B cell (primary cell): Measurements from ENCODE around the gene LACTB. TPM values are rescaled to one million over a fixed set of nuclear protein-coding genes. Genes with fewer than 3 reads are reported as not detected.

Experiments used
- ATAC-seq: fragments of 200-7000 bp; cut with Tn5 transposase; one replicate; pipeline ENCODE4 v1.10.0; 2021; ENCODE audit warnings: low read depth, mild to moderate bottlenecking, moderate number of reproducible peaks, moderate library complexity
- CTCF ChIA-PET: fragments of 350-600 bp; sonication (Branson Sonifier 250); formaldehyde crosslinking; loops from one replicate; lab custom pipeline; 2021; ENCODE audit warnings: antibody characterized with exemption, inconsistent platforms; lab: Charles Lee
- POLR2A ChIA-PET: fragments of 350-600 bp; sonication (Branson Sonifier 250); formaldehyde crosslinking; loops from one replicate; lab custom pipeline; 2021; ENCODE audit warnings: antibody characterized with exemption; lab: Charles Lee
- DNase-seq: peaks from one replicate; pipeline ENCODE4 v3.0.0; 2013
- H2AFZ ChIP-seq: 2 replicates; pipeline ENCODE4 v1.6.1; 2012; ENCODE audit warnings: mild to moderate bottlenecking, low read depth, low read length; ENCODE audit not compliant: insufficient read depth, poor library complexity, severe bottlenecking
- H3K27ac ChIP-seq, 2 donors: 1 replicate in 1 of 2; 2 replicates in 1 of 2; pipeline ENCODE4 v1.5.1; 2012 to 2013; ENCODE audit warnings: low read length in 2 of 2, mild to moderate bottlenecking in 2 of 2, moderate library complexity in 1 of 2
- H3K27me3 ChIP-seq, 4 experiments: fragments of 200-600 bp in 1 of 4; sonication (generic) in 1 of 4; replicated peaks in 1 of 4; 1 replicate in 2 of 4; 2 replicates in 2 of 4; pipeline versions ENCODE4 v1.6.1 to v1.7.0; 2013 to 2016; ENCODE audit warnings: low read length in 3 of 4, mild to moderate bottlenecking in 2 of 4, mixed read lengths in 1 of 4, moderate library complexity in 1 of 4; ENCODE audit not compliant: insufficient read depth in 4 of 4, control insufficient read depth in 3 of 4; ENCODE audit errors: control extremely low read depth in 1 of 4
- H3K36me3 ChIP-seq, 2 experiments: replicated peaks in 1 of 2; 1 replicate in 1 of 2; 2 replicates in 1 of 2; pipeline versions ENCODE4 v1.6.1 to v1.7.1; 2013; ENCODE audit warnings: low read length in 1 of 2; ENCODE audit not compliant: insufficient read depth in 2 of 2, control insufficient read depth in 1 of 2; ENCODE audit errors: control extremely low read depth in 1 of 2, extremely low read depth in 1 of 2
- H3K4me1 ChIP-seq, 2 donors: fragments of 200-600 bp in 1 of 2; sonication (generic) in 1 of 2; 1 replicate in 1 of 2; 2 replicates in 1 of 2; pipeline versions ENCODE4 v1.5.1 to v1.6.1; 2013 to 2017; ENCODE audit warnings: low read length in 2 of 2; ENCODE audit not compliant: control insufficient read depth in 2 of 2, insufficient read depth in 2 of 2
- H3K4me2 ChIP-seq: replicated peaks from 2 replicates; pipeline ENCODE3; 2012; ENCODE audit warnings: mild to moderate bottlenecking, low read depth, low read length; ENCODE audit not compliant: poor library complexity, severe bottlenecking
- H3K4me3 ChIP-seq, 5 experiments: fragments of 200-600 bp in 1 of 5; sonication (generic) in 1 of 5; 1 replicate in 3 of 5; 2 replicates in 2 of 5; pipeline versions ENCODE4 v1.5.1 to v1.7.0; 2011 to 2016; ENCODE audit warnings: low read length in 4 of 5, mild to moderate bottlenecking in 4 of 5, low read depth in 2 of 5, control low read depth in 1 of 5, moderate library complexity in 1 of 5; ENCODE audit not compliant: insufficient read depth in 1 of 5; ENCODE audit errors: control extremely low read depth in 1 of 5, extremely low read depth in 1 of 5
- H3K79me2 ChIP-seq: fragments of 200-600 bp; sonication (generic); one replicate; pipeline ENCODE4 v1.6.0; 2016; ENCODE audit warnings: low read length; ENCODE audit not compliant: control insufficient read depth, insufficient read depth
- H3K9ac ChIP-seq: fragments of 200-600 bp; sonication (generic); 2 replicates; pipeline ENCODE4 v1.6.1; 2017; ENCODE audit warnings: mild to moderate bottlenecking, low read length, moderate library complexity
- H3K9me3 ChIP-seq, 3 donors: one replicate each; pipeline versions ENCODE4 v1.6.1 to v1.7.1; 2013; ENCODE audit warnings: low read length in 2 of 3; ENCODE audit not compliant: control insufficient read depth in 2 of 3, insufficient read depth in 1 of 3; ENCODE audit errors: control extremely low read depth in 1 of 3
- H4K20me1 ChIP-seq: 2 replicates; pipeline ENCODE4 v1.6.0; 2012; ENCODE audit warnings: mild to moderate bottlenecking, low read length; ENCODE audit not compliant: insufficient read depth, control insufficient read depth, poor library complexity, severe bottlenecking
- H3K27ac Mint-ChIP-seq: one replicate; pipeline ENCODE4 v1.8.0; 2021; ENCODE audit warnings: mixed read lengths
- H3K27me3 Mint-ChIP-seq: one replicate; pipeline ENCODE4 v1.8.0; 2021; ENCODE audit warnings: mixed read lengths
- H3K4me1 Mint-ChIP-seq: one replicate; pipeline ENCODE4 v1.8.0; 2021; ENCODE audit warnings: mixed read lengths
- H3K4me3 Mint-ChIP-seq: one replicate; pipeline ENCODE4 v1.8.0; 2021; ENCODE audit warnings: mixed read lengths
- H3K9me3 Mint-ChIP-seq: one replicate; pipeline ENCODE4 v1.8.0; 2022; ENCODE audit warnings: mixed read lengths; ENCODE audit not compliant: insufficient read depth
- CTCF ChIP-seq: fragments of 200-600 bp; IDR thresholded peaks from one replicate; pipeline ENCODE4 v1.8.0; 2022; ENCODE audit warnings: antibody characterized with exemption, mild to moderate bottlenecking
- EZH2 ChIP-seq: IDR thresholded peaks from 2 replicates; pipeline ENCODE4 v1.6.1; 2012; ENCODE audit warnings: borderline replicate concordance, low read depth, mild to moderate bottlenecking, moderate library complexity, low read length; ENCODE audit not compliant: insufficient read depth, poor library complexity, severe bottlenecking
- WGBS: methylation state at CpG from one replicate; pipeline ENCODE4 v1.1.5; 2013; ENCODE audit warnings: missing lambda C conversion rate; ENCODE audit not compliant: insufficient coverage; 5-methylcytosine and 5-hydroxymethylcytosine counted together
- intact Hi-C: fragments of 100-400 bp; cut with micrococcal nuclease; formaldehyde crosslinking; loops from one replicate; pipeline ENCODE4 v1.10.0; 2022
- polyA plus RNA-seq: library from polyadenylated mRNA; depleted of rRNA; stranded (reverse); fragments of >200 nt; gene quantifications from 2 replicates; pipeline ENCODE4 v1.2.3, GENCODE V29; 2012
- total RNA-seq, 2 donors: library from RNA; stranded (reverse); fragments of 120-200 nt in 1 of 2; gene quantifications; 1 replicate in 1 of 2; 2 replicates in 1 of 2; pipeline versions ENCODE4 v1.2.3 to v1.2.4, GENCODE V29; 2013 to 2022

Gene LACTB
- total and polyA plus RNA-seq, 2 donors (not counting 1 experiment from before 2014, with no cell fraction given), result 5.0 to 20.0 TPM

DNA sequence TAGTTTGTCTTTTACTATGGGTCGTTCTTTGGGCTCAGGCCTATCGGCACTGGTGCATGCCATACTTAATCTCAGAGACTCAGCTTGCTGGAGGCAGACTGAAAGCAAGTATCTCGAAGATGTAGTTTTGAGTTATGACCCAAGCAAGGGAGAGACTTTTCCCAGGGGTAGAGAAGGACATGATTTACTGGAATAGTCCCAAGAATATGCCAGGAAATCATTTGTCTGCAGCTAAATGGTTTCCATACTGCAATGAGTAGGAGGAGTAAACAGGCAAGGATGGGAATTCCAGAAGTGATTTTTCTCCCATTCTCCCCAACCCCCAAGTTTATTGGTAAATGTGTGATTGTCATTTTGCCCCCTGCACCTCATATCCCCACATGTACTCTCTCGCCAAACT lies 35.4 kb upstream of the LACTB start:
- ChIA-PET CTCF (no interaction called here), POLR2A (no interaction called here)
- H3K4me2 ChIP-seq, result no peak overlapping the region
- no peak overlapping the region for H3K27ac ChIP-seq
- intact Hi-C loops, result no loop called here
- H3K79me2 ChIP-seq, result no peaks in the 10 kb centered on the region
- H3K27me3 ChIP-seq, result peaks cover 0 to 2% (median 0%) of the 10 kb centered on the region in 4 experiments
- Mint-ChIP-seq H3K27me3 (peaks cover 5% of the 10 kb centered on the region), H3K9me3 (no peaks in the 10 kb centered on the region), H3K27ac (no peak overlapping the region), H3K4me1 (no peaks in the 10 kb centered on the region), H3K4me3 (no peak overlapping the region)
- DNase-seq, result no peak
- no peak overlapping the region for H2AFZ ChIP-seq
- no peak for ATAC-seq
- 100% methylated on average over 2 of the region's 4 CpGs for WGBS
- no peak for TF ChIP-seq EZH2
- no peak for TF ChIP-seq CTCF
- no peaks in the 10 kb centered on the region for H3K4me1 ChIP-seq
- no peaks in the 10 kb centered on the region for H3K36me3 ChIP-seq
- H3K4me3 ChIP-seq, result no peak overlapping the region
- H3K9ac ChIP-seq, result no peak overlapping the region
- H3K9me3 ChIP-seq, result no peaks in the 10 kb centered on the region
- no peaks in the 10 kb centered on the region for H4K20me1 ChIP-seq

- Mint-ChIP-seq H3K27me3 (no peaks in the 10 kb centered on the region), H3K9me3 (no peaks in the 10 kb centered on the region), H3K4me3 (no peak overlapping the region), H3K27ac (no peak overlapping the region), H3K4me1 (no peaks in the 10 kb centered on the region)
- no peaks in the 10 kb centered on the region for H3K36me3 ChIP-seq
- ChIA-PET CTCF (interaction anchor here (0.7 kb wide), 1 partner anchor 13 kb away, joined by 3 read pairs; no protein-coding TSS in a partner anchor), POLR2A (no interaction called here)
- H3K27me3 ChIP-seq, result peaks cover 0 to 2% (median 0%) of the 10 kb centered on the region in 4 experiments
- H3K4me3 ChIP-seq, result no peak overlapping the region
- H3K4me2 ChIP-seq, result no peak overlapping the region
- no peak overlapping the region for H3K27ac ChIP-seq
- DNase-seq (no peak), ATAC-seq (no peak)
- TF ChIP-seq EZH2 (no peak), CTCF (no peak)
- H3K79me2 ChIP-seq, result no peaks in the 10 kb centered on the region
- H3K9ac ChIP-seq, result no peak overlapping the region
- no peaks in the 10 kb centered on the region for H3K4me1 ChIP-seq
- no peaks in the 10 kb centered on the region for H4K20me1 ChIP-seq
- no CpG with 5 or more reads among the region's 5 CpGs for WGBS
- H2AFZ ChIP-seq, result no peak overlapping the region
- intact Hi-C loops, result no loop called here
- H3K9me3 ChIP-seq, result no peaks in the 10 kb centered on the region
Observed at GRCh38 chr15:63086947-63087346, 34.7 kb upstream of the LACTB start.
